Activated CD4-positive, CD25-positive, alpha-beta regulatory T cell treated with anti-CD3 and anti-CD28 coated beads, Interleukin-2, amount 50 U/mL, for 72 hours (primary cell): ENCODE measurements around the gene CCDC68.
A peak's percentile ranks its signal among the peaks of the same experiment; 100 is the strongest.

ENCODE experiments used
- DNase-seq: peaks from one replicate; pipeline ENCODE4 v3.0.0; 2021

Gene CCDC68

DNA sequence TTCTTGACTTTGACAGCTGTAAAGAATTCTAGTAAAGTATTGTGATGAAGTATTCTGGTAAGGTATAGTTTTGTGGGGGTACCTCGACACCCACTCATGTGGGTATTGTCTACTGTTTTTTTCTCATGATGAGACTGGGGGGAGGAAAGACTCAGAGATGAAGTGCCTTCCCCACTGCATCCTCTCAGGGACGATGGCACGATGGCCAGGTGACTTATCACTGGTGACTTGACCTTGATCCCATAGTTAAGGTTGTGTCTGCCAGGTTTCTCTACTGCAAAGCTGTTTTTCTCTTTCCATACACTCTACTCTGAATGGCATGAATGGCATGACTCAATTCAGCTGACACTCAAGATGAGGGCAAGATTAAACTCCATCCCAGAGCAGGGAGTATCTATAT, 936 bp upstream of the CCDC68 start:
- no peak for DNase-seq

DNA sequence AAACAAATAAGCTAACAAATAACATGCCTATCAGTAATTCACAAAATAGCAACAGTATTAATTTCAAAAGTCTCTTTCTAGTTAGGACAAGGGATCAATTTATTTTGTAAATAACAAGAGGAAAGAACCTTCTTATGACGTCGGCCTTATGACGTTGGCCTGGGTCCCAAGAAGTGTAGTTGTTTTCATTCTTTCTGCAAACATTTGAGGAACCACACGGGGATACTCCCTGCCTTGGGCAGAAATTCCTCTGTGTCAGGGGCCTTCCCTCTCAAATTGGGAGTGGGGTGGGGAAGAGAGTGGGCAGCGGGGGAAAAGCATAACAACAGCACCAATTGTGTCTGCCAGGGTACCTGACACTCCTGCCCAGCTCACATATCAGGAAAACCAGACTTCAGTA, 1.3 kb downstream of the CCDC68 start:
- DNase-seq, result no peak

DNA sequence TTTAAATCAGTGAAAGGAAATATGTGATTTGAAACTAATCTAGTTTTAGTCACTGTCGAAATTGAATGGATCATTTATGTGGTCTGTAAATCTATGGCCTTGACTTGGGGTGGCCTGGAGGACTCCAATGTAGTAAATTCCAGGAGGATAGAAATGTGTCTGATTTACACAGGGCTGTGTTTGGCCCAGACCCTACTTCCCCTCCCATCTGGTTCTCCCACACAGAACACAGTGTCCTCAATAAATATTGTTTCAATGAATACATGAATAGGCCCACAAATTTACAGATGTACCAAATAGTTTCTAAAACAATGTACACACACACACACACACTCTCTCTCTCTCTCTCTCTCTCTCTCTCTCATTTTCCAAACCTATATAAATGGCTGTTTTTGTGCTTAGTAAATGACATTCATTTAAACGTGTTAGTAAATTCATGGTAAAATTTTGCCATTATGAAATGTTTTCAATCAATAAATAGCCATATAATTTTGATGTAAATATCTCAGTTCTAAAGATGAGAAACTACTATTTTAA, 1.9 kb downstream of the CCDC68 start:
- no peak for DNase-seq

GRCh38 chr18:54956506-54956905, 2.8 kb downstream of the CCDC68 start:
- no peak for DNase-seq

GRCh38 chr18:54952026-54952425, 7.2 kb downstream of the CCDC68 start:
- no peak for DNase-seq

DNA sequence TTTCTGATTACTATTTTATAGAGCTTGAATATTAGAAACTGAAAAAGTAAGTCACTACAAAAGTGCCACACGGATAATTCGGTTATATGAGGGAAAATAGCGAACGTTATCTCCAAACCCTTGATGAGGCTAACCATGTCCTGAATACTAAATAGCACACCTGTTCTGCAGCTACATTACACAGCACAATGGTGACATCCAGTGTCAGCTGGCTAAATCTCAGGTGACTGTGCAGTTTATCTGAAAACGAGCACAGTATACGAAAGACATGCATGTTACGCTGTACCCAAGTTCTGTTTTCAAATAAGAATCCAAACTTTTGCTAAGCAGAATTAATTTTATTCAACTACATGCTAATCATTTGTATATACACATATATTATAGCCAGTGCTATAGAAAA, 9.0 kb downstream of the CCDC68 start:
- no peak for DNase-seq

GRCh38 chr18:54949588-54949987, 9.7 kb downstream of the CCDC68 start:
- DNase-seq, result no peak

- no peak for DNase-seq
These were observed 10.9 kb downstream of the CCDC68 start for GRCh38 chr18:54948350-54948837.

GRCh38 chr18:54947091-54947490, 12.2 kb downstream of the CCDC68 start:
- DNase-seq, result no peak

GRCh38 chr18:54946149-54946581, 13.1 kb downstream of the CCDC68 start:
- DNase-seq, result peak; percentile 30

DNA sequence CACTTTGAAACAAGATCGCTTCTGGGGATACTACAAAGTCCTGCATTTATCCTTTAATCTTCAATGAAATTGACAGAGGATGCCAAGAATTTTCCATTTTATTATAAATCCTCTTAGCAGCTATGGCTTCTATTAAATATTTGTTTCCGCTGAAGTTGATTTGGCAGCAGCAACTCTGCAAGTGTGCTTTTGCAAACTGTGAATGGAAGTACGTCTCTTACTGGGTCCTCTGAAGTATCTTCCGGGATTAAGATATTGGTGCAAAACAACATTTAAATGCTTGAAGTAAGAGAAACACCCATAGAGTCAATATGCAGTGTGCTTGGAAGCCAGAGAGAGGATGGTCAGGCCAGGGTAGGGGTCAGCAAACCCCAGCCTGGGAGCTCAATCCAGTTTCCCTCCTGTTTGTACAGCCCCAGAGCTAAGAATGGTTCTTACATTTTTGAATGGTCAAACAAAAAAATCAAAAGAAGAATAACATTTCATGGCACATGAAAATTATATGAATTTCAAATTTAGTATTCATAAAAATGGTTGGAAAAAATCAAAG, 13.6 kb downstream of the CCDC68 start:
- DNase-seq, result no peak

DNA sequence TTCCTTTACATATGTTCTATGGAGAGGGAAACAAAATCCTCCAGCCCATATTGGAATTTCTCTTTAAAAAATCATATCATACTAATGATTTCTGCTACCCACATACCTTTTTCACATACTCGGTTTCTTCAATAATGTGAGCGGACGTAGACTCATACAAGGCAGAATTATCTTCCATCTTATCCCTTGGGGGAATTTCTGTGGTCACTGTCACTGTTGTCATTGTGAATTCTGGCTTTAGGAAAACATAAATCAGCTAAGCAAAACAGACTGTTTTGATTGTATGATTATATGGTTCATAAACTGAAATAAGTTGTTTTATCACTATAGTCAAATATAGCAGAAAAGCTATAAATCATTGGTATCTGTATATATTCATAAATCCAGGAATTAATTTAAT, 16.7 kb downstream of the CCDC68 start:
- no peak for DNase-seq

DNA sequence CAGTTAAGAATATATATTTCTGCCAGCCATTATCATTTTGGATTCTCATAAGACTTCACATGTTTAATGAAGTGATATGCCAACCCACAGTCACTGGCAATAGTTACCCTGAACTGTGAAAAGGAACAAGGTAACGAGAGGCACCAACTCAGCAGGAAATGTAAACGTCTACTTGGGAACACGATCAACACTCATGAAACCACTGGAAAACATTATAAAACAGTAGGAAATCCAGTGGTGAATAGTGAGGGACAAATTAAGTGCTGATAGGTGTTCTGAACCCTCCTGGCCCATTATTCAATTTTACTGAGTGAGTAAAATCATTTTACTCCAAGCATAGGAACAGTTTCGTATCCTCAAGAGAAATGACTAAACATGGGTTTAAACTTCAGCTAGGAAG, 17.1 kb downstream of the CCDC68 start:
- no peak for DNase-seq

- no peak for DNase-seq
These were observed 19.8 kb downstream of the CCDC68 start for GRCh38 chr18:54939361-54939917.

- DNase-seq, result no peak
These were observed 20.8 kb downstream of the CCDC68 start for GRCh38 chr18:54938506-54938905.

DNA sequence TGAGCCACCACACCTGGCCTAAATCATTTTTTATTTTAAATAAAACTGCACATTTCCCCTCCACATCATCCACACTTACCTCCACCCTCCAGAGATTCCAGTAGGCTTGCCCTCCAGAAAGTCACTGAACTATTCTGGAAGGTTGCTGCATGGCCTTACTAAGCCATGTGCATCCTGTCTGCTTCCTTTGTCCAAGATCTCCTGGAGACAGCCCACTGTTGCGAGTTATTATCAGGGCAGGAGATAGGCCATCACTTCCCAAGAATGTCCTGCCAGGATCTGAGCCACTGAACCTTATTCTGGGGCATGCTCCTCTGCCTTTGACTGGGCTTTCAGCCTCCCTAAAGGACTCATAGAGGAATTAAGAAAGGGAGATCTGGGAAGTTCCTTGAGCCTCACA, 26.8 kb downstream of the CCDC68 start:
- DNase-seq, result no peak

DNA sequence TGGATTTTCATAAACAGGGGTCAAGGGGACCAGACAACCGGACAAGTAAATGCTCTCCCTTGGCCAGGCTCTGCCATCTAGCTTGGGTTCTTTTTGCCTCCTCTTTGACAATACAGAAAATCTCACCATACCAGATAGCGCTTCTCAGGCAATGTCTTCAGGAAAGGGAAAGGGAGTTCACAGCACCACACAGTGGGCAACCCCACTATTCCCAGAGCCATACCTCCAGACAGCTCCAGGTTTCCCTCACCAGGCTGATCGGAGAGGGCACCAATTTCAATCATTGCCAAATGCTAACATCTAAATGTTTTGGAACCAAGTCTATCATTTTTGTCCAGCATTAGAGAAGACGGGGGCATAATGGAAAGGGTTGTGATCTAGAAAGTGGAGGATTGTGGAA, 28.1 kb downstream of the CCDC68 start:
- no peak for DNase-seq

GRCh38 chr18:54928236-54928635, 31.0 kb downstream of the CCDC68 start:
- no peak for DNase-seq

DNA sequence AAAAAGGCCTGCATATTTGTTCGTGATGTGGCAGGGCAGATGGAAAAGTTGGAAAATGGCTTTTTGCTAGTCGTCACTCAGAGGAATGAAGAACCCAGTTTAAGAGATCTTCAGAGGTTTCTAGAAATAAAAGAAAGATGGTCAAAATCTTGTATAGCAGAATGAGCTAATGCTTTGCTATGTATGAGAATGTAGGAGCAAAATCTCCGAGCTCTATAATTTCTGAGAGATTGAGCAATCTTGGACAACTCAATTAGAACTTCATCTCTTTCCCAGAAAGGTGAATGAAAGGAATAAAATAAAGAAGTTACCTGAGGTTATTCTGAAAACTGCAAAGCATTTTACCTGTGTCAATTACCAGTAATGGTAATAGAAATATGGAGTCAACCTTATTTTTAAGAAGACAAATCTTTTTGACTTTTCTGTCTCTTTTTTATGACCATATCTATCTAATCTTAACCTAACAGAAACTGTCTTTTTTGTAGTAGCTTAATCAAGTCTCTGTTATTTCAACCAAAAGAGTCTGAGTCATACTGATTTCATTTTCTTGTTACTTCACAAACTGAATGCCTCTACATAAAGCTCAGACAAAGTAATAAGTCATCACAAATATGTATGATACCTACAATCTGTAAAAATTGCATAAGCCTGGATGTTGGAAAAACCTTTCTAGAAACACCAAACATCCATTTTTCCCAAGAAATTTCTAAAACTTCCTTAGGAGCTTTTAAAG, 32.5 kb downstream of the CCDC68 start:
- no peak for DNase-seq

GRCh38 chr18:54924948-54925347, 34.3 kb downstream of the CCDC68 start:
- no peak for DNase-seq

DNA sequence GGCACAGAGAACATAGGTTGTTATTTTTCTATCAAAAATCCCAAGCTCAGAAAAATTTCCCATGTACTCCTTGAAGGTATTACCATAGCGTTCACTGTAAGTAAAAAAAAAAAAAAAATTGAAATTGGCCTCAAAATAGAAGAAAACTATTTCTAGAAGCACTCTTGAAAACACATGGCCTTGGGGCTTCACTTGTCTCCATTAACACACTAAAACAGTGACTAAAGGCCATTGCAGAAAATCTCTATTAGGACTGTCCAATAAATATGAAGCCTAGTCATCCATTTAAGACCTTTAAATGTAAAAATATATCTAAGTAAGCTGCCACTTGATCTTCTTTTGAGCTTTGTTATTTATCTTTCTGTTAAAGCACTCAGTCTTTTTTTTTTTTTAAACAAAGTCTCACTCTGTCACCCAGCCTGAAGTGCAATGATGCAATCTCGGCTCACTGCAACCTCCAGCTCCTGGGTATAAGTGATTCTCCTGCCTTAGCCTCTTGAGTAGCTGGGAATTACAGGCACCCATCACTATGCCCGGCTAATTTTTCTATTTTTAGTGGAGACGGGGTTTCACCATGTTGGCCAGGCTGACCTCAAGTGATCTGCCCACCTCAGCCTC, 35.8 kb downstream of the CCDC68 start:
- DNase-seq, result no peak

DNA sequence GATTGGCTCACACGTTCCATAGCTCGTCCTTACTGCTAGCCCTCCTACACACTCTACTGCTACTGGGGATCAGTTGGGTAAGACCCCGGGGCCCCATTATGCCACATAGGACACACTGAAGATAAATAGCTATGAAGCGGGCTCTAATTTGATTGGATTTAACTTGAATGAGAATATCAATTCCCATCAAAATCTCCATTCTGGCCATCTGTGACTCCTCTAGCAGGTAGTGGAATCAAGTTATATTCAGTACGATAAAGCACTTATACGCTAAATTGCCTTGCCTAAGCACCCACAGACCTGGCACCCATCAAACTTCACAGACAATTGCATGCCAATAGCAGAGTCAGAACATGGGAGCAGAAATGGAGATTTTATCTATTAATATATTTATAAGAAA, 39.8 kb downstream of the CCDC68 start:
- no peak for DNase-seq

GRCh38 chr18:54918060-54918459, 41.2 kb downstream of the CCDC68 start:
- DNase-seq, result no peak

DNA sequence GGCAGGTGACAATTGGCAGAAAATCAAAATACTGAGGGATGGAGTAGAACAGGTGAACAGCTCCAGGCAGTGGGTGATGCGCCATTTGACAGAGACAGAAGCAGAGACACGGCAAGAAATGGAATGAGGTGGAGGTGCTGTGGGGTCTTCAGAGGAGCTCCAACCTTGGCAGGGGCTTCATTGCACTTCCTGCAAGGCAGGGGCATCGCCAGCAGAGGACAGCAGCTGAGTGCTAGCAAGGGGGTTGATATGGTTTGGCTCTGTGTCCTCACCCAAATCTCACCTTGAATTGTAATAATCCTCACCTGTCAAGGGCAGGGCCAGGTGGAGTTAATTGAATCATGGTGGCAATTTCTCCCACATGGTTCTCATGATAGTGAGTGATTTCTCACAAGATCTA, 42.8 kb downstream of the CCDC68 start:
- no peak for DNase-seq
